HepG2 (cell line): Measurements from ENCODE around the gene MAN1C1. TPM values are rescaled to one million over a fixed set of nuclear protein-coding genes. Genes with fewer than 3 reads are reported as not detected.

ENCODE experiments used
- ATAC-seq: fragments of 200-7000 bp; cut with Tn5 transposase; 3 replicates; pipeline ENCODE4 v1.9.1; 2020; ENCODE audit warnings: mild to moderate bottlenecking, moderate library complexity
- BruUV-seq: library from RNA; stranded (reverse); fragments of 400-500 nt; replicated peaks from 2 replicates; lab custom pipeline; 2021; lab: Mats Ljungman, UMichigan
- CTCF ChIA-PET: fragments of 300-600 bp; formaldehyde crosslinking; extraction: SDS; loops from one replicate; lab custom pipeline; 2021; ENCODE audit warnings: low total read pairs, inconsistent platforms, low intra/inter-chr PET ratio; lab: Yijun Ruan, JAX
- POLR2A ChIA-PET: fragments of 350-600 bp; sonication (Branson Sonifier 250); formaldehyde crosslinking; loops from one replicate; lab custom pipeline; 2020; ENCODE audit warnings: antibody characterized with exemption, inconsistent platforms; lab: Yijun Ruan, JAX
- DNase-seq: peaks from one replicate; pipeline ENCODE4 v3.0.0-alpha.2; 2015; ENCODE audit warnings: low spot score
- FAIRE-seq: peaks from 3 replicates; lab custom pipeline; 2011; peaks lifted over from hg19 to GRCh38; lab: Jason Lieb, UNC
- H2AFZ ChIP-seq: one replicate; pipeline ENCODE4 v1.6.1; 2011; ENCODE audit warnings: low read length, inconsistent platforms
- H3K27ac ChIP-seq: fragments of 300-600 bp; 3 replicates; pipeline ENCODE4 v1.8.0; 2011; ENCODE audit warnings: mixed run types, mild to moderate bottlenecking, mixed read lengths, low read length, inconsistent platforms; ENCODE audit not compliant: insufficient read depth; ENCODE audit errors: extremely low read length
- H3K27me3 ChIP-seq, 2 experiments: fragments of 200-600 bp in 1 of 2; 2 replicates in 1 of 2; 3 replicates in 1 of 2; pipeline versions ENCODE4 v1.6.0 to v1.8.0; 2011; ENCODE audit warnings: low read length in 2 of 2, mild to moderate bottlenecking in 2 of 2, moderate library complexity in 2 of 2, inconsistent platforms in 1 of 2; ENCODE audit not compliant: insufficient read depth in 2 of 2, control insufficient read depth in 1 of 2
- H3K36me3 ChIP-seq, 2 experiments: fragments of 200-600 bp in 1 of 2; replicated peaks in 1 of 2; 2 replicates in 1 of 2; 3 replicates in 1 of 2; pipeline versions ENCODE4 v1.5.1 to v1.8.0; 2011; ENCODE audit warnings: low read length in 2 of 2, inconsistent platforms in 1 of 2; ENCODE audit not compliant: insufficient read depth in 2 of 2, control insufficient read depth in 1 of 2
- H3K4me1 ChIP-seq: 2 replicates; pipeline ENCODE4 v1.5.1; 2012; ENCODE audit warnings: low read length, inconsistent platforms; ENCODE audit not compliant: insufficient read depth
- H3K4me2 ChIP-seq: 2 replicates; pipeline ENCODE4 v1.6.0; 2011; ENCODE audit warnings: low read depth, low read length, inconsistent platforms
- H3K4me3 ChIP-seq, 3 experiments: fragments of 200-600 bp in 1 of 3; sonication (generic), shearing (Covaris generic) in 1 of 3; replicated peaks in 1 of 3; 2 replicates each; pipeline ENCODE4 v1.5.1; 2011 to 2016; ENCODE audit warnings: low read length in 3 of 3, inconsistent platforms in 2 of 3, low read depth in 2 of 3, mild to moderate bottlenecking in 2 of 3, control low read depth in 1 of 3, mixed read lengths in 1 of 3; ENCODE audit not compliant: insufficient read depth in 1 of 3
- H3K79me2 ChIP-seq: one replicate; pipeline ENCODE4 v1.6.1; 2011; ENCODE audit warnings: low read length, inconsistent platforms; ENCODE audit not compliant: insufficient read depth
- H3K9ac ChIP-seq: 2 replicates; pipeline ENCODE4 v1.6.0; 2011; ENCODE audit warnings: mild to moderate bottlenecking, low read depth, low read length, inconsistent platforms; ENCODE audit not compliant: insufficient read depth
- H3K9me3 ChIP-seq: 2 replicates; pipeline ENCODE4 v1.5.1; 2012; ENCODE audit warnings: mild to moderate bottlenecking, low read length
- H4K20me1 ChIP-seq: 2 replicates; pipeline ENCODE4 v1.6.0; 2011; ENCODE audit warnings: inconsistent platforms, mild to moderate bottlenecking, low read length, moderate library complexity; ENCODE audit not compliant: insufficient read depth
- GABPB1 ChIP-seq: IDR thresholded peaks from 2 replicates; pipeline ENCODE4 v1.6.1; 2016; ENCODE audit warnings: mild to moderate bottlenecking, missing genetic modification reagents, moderate library complexity, missing compliant biosample characterization
- MIER3 ChIP-seq: IDR thresholded peaks from 2 replicates; pipeline ENCODE4 v1.6.1; 2016; ENCODE audit warnings: missing compliant biosample characterization, borderline replicate concordance
- MYC ChIP-seq: sonication (generic); formaldehyde crosslinking; IDR thresholded peaks from 2 replicates; pipeline ENCODE4 v1.9.0; 2021; ENCODE audit warnings: missing genetic modification reagents, borderline replicate concordance
- NFKBIZ ChIP-seq: IDR thresholded peaks from 2 replicates; pipeline ENCODE4 v1.6.1; 2018; ENCODE audit warnings: missing genetic modification reagents, missing compliant biosample characterization
- XBP1 ChIP-seq: sonication (generic); formaldehyde crosslinking; IDR thresholded peaks from 2 replicates; pipeline ENCODE4 v1.5.0; 2020; ENCODE audit warnings: missing genetic modification reagents
- XRCC5 ChIP-seq: fragments of 200-400 bp; formaldehyde crosslinking; optimal IDR thresholded peaks from 2 replicates; pipeline ENCODE3; 2017; ENCODE audit warnings: mild to moderate bottlenecking, low read length
- ZFY ChIP-seq: sonication (generic); formaldehyde crosslinking; IDR thresholded peaks from 2 replicates; pipeline ENCODE4 v1.4.0; 2020; ENCODE audit warnings: missing genetic modification reagents
- ZNF546 ChIP-seq: sonication (generic); formaldehyde crosslinking; conservative IDR thresholded peaks from 2 replicates; pipeline ENCODE4 v1.8.1; 2023; ENCODE audit warnings: mild to moderate bottlenecking, missing genetic modification reagents
- ZNF7 ChIP-seq: IDR thresholded peaks from 2 replicates; pipeline ENCODE4 v1.6.1; 2016; ENCODE audit warnings: missing biosample characterization, missing genetic modification reagents
- ZNF713 ChIP-seq: sonication (generic); formaldehyde crosslinking; IDR thresholded peaks from 2 replicates; pipeline ENCODE4 v1.4.0; 2020; ENCODE audit warnings: mild to moderate bottlenecking, missing genetic modification reagents
- ZNF766 ChIP-seq: sonication (generic); formaldehyde crosslinking; IDR thresholded peaks from 2 replicates; pipeline ENCODE4 v1.5.0; 2020; ENCODE audit warnings: missing genetic modification reagents, borderline replicate concordance
- WGBS: methylation state at CpG from one replicate; pipeline ENCODE4 v1.1.6; 2017; ENCODE audit warnings: low lambda C conversion rate; 5-methylcytosine and 5-hydroxymethylcytosine counted together
- in situ Hi-C: cut with HindIII; loops from 2 replicates; pipeline ENCODE4 v1.10.0; 2017; ENCODE audit warnings: low pct_unique_long_range_greater_than_20kb; ENCODE audit not compliant: extremely low pct_ligation_motif_present
- intact Hi-C: fragments of 100-400 bp; cut with micrococcal nuclease; formaldehyde crosslinking; loops from one replicate; pipeline ENCODE4 v1.10.0; 2022; ENCODE audit not compliant: unreplicated experiment
- polyA plus RNA-seq, 8 experiments: library from polyadenylated mRNA; depleted of rRNA in 3 of 8; stranded (reverse) in 7 of 8; unstranded in 1 of 8; fragments of >200 nt; fragmentation: Illumina TruSeq in 4 of 8; extraction: Trizol in 4 of 8; gene quantifications; 2 replicates each; pipeline versions ENCODE4 v1.2.1 to v1.2.3, GENCODE V29; 2011 to 2016; ENCODE audit warnings: low read depth in 4 of 8, missing spikeins in 1 of 8, mixed read lengths in 1 of 8; ENCODE audit not compliant: insufficient read depth in 1 of 8
- total RNA-seq, 5 experiments: library from RNA; depleted of rRNA; stranded (reverse); fragments of >200 nt; fragmentation: Illumina TruSeq; extraction: Trizol; gene quantifications; 2 replicates each; pipeline ENCODE4 v1.2.3, GENCODE V29; 2016; ENCODE audit warnings: low read depth in 1 of 5
- TF ChIP-seq, protein P1 (sequence below): IDR thresholded peaks from 2 replicates; pipeline ENCODE4 v1.6.1; 2012; ENCODE audit warnings: inconsistent platforms
- TF ChIP-seq, protein P2 (sequence below): sonication (generic); formaldehyde crosslinking; IDR thresholded peaks from 2 replicates; pipeline ENCODE4 v1.4.0; 2020; ENCODE audit warnings: missing genetic modification reagents
- TF ChIP-seq, protein P3 (sequence below): sonication (generic); formaldehyde crosslinking; IDR thresholded peaks from 2 replicates; pipeline ENCODE4 v1.4.0; 2020; ENCODE audit warnings: missing genetic modification reagents, borderline replicate concordance

MAN1C1 gene
- total and polyA plus RNA-seq, 2 of the 13 experiments (the other 11 are each of a cell fraction or from before 2014, with no cell fraction given) = 0.18 to 0.49 TPM

DNA sequence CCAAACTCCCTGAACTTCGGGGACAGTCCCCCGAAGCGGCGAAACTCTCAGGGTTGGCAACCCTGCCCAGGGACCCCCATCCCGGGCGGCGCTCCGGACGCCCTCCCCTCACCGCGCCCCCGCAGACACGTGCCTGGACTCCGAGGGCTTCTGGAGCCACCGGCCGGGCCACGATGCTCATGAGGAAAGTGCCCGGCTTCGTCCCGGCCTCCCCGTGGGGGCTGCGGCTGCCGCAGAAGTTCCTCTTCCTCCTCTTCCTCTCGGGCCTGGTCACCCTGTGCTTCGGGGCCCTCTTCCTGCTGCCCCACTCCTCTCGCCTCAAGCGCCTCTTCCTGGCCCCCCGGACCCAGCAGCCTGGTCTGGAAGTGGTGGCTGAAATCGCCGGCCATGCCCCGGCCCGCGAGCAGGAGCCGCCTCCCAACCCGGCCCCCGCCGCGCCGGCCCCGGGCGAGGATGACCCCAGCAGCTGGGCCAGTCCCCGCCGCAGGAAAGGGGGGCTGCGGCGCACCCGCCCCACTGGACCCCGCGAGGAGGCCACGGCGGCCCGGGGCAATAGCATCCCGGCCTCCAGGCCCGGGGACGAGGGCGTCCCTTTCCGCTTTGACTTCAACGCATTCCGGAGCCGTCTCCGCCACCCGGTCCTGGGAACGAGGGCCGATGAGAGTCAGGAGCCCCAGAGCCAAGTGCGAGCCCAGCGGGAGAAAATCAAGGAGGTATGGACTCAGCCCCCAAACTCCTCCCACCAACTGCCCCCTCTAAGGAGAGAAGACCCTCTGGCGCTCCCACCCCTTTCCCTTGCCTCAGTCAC is 1.2 kb downstream of the MAN1C1 start:
- intact Hi-C loops = loop anchor here (5.0 kb wide), 1 partner anchor 179 kb away; no protein-coding TSS in a partner anchor
- Histone ChIP-seq H3K4me3 (peak overlapping the region in 2 of 3 experiments; percentile 38 to 75; a peak in 4 of 6 replicates), H3K36me3 (no peaks in the 10 kb centered on the region), H3K9me3 (no peaks in the 10 kb centered on the region), H3K4me1 (peaks cover 11% of the 10 kb centered on the region), H3K27me3 (peaks cover 12 to 47% of the 10 kb centered on the region in 2 experiments), H3K79me2 (no peaks in the 10 kb centered on the region), H4K20me1 (no peaks in the 10 kb centered on the region), H3K9ac (peak overlapping the region; percentile 21; the same call in 1 of the 2 replicates), H2AFZ (no peak overlapping the region), H3K27ac (no peak overlapping the region), H3K4me2 (peak overlapping the region; percentile 92)
- POLR2A ChIA-PET = no interaction called here
- DNase-seq (no peak), ATAC-seq (no peak), FAIRE-seq (no peak)
- in situ Hi-C loops = loop anchor here (25.0 kb wide), 1 partner anchor 194 kb away; the partner anchor contains the start of genes MTFR1L and SELENON
- WGBS = 10% methylated on average over 10 of the region's 66 CpGs
- no TSS peak for BruUV-seq
- CTCF ChIA-PET = no interaction called here
- TF ChIP-seq XRCC5 (no peak), XBP1 (CRISPR knock-in tag) (no peak), MIER3 (CRISPR knock-in tag) (no peak), ZNF546 (CRISPR knock-in tag) (no peak), ZFY (CRISPR knock-in tag) (peak; percentile 23; the same call in 1 of the 2 replicates), MYC (CRISPR knock-in tag) (peak; percentile 34; the same call in 1 of the 2 replicates), GABPB1 (peak; percentile 9; the same call in 1 of the 2 replicates), ZNF7 (no peak), ZNF766 (CRISPR knock-in tag) (peak; percentile 21; the same call in 1 of the 2 replicates), NFKBIZ (CRISPR knock-in tag) (no peak), ZNF713 (CRISPR knock-in tag) (no peak)
- TF ChIP-seq, protein P1, sequence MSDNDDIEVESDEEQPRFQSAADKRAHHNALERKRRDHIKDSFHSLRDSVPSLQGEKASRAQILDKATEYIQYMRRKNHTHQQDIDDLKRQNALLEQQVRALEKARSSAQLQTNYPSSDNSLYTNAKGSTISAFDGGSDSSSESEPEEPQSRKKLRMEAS = peak; percentile 44; the same call in 1 of the 2 replicates
- TF ChIP-seq, protein P2, sequence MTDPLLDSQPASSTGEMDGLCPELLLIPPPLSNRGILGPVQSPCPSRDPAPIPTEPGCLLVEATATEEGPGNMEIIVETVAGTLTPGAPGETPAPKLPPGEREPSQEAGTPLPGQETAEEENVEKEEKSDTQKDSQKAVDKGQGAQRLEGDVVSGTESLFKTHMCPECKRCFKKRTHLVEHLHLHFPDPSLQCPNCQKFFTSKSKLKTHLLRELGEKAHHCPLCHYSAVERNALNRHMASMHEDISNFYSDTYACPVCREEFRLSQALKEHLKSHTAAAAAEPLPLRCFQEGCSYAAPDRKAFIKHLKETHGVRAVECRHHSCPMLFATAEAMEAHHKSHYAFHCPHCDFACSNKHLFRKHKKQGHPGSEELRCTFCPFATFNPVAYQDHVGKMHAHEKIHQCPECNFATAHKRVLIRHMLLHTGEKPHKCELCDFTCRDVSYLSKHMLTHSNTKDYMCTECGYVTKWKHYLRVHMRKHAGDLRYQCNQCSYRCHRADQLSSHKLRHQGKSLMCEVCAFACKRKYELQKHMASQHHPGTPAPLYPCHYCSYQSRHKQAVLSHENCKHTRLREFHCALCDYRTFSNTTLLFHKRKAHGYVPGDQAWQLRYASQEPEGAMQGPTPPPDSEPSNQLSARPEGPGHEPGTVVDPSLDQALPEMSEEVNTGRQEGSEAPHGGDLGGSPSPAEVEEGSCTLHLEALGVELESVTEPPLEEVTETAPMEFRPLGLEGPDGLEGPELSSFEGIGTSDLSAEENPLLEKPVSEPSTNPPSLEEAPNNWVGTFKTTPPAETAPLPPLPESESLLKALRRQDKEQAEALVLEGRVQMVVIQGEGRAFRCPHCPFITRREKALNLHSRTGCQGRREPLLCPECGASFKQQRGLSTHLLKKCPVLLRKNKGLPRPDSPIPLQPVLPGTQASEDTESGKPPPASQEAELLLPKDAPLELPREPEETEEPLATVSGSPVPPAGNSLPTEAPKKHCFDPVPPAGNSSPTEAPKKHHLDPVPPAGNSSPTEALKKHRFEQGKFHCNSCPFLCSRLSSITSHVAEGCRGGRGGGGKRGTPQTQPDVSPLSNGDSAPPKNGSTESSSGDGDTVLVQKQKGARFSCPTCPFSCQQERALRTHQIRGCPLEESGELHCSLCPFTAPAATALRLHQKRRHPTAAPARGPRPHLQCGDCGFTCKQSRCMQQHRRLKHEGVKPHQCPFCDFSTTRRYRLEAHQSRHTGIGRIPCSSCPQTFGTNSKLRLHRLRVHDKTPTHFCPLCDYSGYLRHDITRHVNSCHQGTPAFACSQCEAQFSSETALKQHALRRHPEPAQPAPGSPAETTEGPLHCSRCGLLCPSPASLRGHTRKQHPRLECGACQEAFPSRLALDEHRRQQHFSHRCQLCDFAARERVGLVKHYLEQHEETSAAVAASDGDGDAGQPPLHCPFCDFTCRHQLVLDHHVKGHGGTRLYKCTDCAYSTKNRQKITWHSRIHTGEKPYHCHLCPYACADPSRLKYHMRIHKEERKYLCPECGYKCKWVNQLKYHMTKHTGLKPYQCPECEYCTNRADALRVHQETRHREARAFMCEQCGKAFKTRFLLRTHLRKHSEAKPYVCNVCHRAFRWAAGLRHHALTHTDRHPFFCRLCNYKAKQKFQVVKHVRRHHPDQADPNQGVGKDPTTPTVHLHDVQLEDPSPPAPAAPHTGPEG (CRISPR knock-in tag) = 0 out of 2 replicates have a peak, but pooled peaks have one; percentile 24
- TF ChIP-seq, protein P3, sequence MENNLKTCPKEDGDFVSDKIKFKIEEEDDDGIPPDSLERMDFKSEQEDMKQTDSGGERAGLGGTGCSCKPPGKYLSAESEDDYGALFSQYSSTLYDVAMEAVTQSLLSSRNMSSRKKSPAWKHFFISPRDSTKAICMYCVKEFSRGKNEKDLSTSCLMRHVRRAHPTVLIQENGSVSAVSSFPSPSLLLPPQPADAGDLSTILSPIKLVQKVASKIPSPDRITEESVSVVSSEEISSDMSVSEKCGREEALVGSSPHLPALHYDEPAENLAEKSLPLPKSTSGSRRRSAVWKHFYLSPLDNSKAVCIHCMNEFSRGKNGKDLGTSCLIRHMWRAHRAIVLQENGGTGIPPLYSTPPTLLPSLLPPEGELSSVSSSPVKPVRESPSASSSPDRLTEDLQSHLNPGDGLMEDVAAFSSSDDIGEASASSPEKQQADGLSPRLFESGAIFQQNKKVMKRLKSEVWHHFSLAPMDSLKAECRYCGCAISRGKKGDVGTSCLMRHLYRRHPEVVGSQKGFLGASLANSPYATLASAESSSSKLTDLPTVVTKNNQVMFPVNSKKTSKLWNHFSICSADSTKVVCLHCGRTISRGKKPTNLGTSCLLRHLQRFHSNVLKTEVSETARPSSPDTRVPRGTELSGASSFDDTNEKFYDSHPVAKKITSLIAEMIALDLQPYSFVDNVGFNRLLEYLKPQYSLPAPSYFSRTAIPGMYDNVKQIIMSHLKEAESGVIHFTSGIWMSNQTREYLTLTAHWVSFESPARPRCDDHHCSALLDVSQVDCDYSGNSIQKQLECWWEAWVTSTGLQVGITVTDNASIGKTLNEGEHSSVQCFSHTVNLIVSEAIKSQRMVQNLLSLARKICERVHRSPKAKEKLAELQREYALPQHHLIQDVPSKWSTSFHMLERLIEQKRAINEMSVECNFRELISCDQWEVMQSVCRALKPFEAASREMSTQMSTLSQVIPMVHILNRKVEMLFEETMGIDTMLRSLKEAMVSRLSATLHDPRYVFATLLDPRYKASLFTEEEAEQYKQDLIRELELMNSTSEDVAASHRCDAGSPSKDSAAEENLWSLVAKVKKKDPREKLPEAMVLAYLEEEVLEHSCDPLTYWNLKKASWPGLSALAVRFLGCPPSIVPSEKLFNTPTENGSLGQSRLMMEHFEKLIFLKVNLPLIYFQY (CRISPR knock-in tag) = no peak
